K562 (cell line): ENCODE data around the gene PUS7L. TPM values are rescaled to one million over a fixed set of nuclear protein-coding genes. Genes with fewer than 3 reads are reported as not detected.

Experiments
- BMI1 ChIP-seq: fragments of 150-350 bp; IDR thresholded peaks from 2 replicates; pipeline ENCODE4 v1.6.1; 2014; ENCODE audit warnings: low read length
- CREB3 ChIP-seq: fragments of 450-650 bp; conservative IDR thresholded peaks from 2 replicates; pipeline ENCODE4 v1.6.1; 2016; ENCODE audit warnings: missing genetic modification characterization, low read depth, mild to moderate bottlenecking, missing compliant biosample characterization, moderate library complexity
- GABPA ChIP-seq: fragments of 200-800 bp; sonication (Bioruptor generic); conservative IDR thresholded peaks from 2 replicates; pipeline ENCODE4 v1.6.1; 2016; ENCODE audit warnings: low read depth, missing genetic modification characterization, missing compliant biosample characterization
- ILF3 ChIP-seq: fragments of 450-650 bp; IDR thresholded peaks from 2 replicates; pipeline ENCODE4 v1.6.1; 2018; ENCODE audit warnings: antibody characterized with exemption, mild to moderate bottlenecking, moderate library complexity, borderline replicate concordance
- KDM2B ChIP-seq: fragments of 250-450 bp; sonication (Bioruptor Pico); IDR thresholded peaks from 2 replicates; pipeline ENCODE4 v1.8.0; 2021; ENCODE audit warnings: mild to moderate bottlenecking, moderate library complexity
- MAFF ChIP-seq: IDR thresholded peaks from 2 replicates; pipeline ENCODE4 v1.6.1; 2012; ENCODE audit warnings: low read length, improper control_type of control experiment
- MLX ChIP-seq, 2 experiments: fragments of 450-650 bp in 1 of 2; sonication (generic) in 1 of 2; formaldehyde crosslinking; conservative IDR thresholded peaks; 2 replicates each; pipeline versions ENCODE4 v1.4.0 to v1.8.1; 2020 to 2022; ENCODE audit warnings: mild to moderate bottlenecking in 1 of 2, missing genetic modification reagents in 1 of 2
- NKRF ChIP-seq: fragments of 450-650 bp; IDR thresholded peaks from 2 replicates; pipeline ENCODE4 v1.6.1; 2016; ENCODE audit warnings: borderline replicate concordance
- NRF1 ChIP-seq, 2 experiments: fragments of 450-650 bp; IDR thresholded peaks in 1 of 2; conservative IDR thresholded peaks in 1 of 2; 2 replicates each; pipeline ENCODE4 v1.6.1; 2014; ENCODE audit warnings: mild to moderate bottlenecking in 2 of 2
- SMARCA4 ChIP-seq: fragments of 450-650 bp; IDR thresholded peaks from 2 replicates; pipeline ENCODE4 v1.6.1; 2016
- THRAP3 ChIP-seq: fragments of 450-650 bp; IDR thresholded peaks from 2 replicates; pipeline ENCODE4 v1.6.1; 2016; ENCODE audit warnings: mild to moderate bottlenecking, inconsistent platforms, borderline replicate concordance
- USF2 ChIP-seq: sonication (generic); formaldehyde crosslinking; IDR thresholded peaks from 2 replicates; pipeline ENCODE4 v1.5.0; 2020; ENCODE audit warnings: missing genetic modification reagents
- ZBTB11 ChIP-seq, 3 experiments: fragments of 200-800 bp in 1 of 3; fragments of 250-450 bp in 1 of 3; fragments of 450-650 bp in 1 of 3; sonication (Bioruptor Pico) in 1 of 3; sonication (Bioruptor generic) in 1 of 3; formaldehyde crosslinking in 1 of 3; IDR thresholded peaks; 2 replicates each; pipeline versions ENCODE4 v1.6.1 to v1.8.0; 2016 to 2022; ENCODE audit warnings: mild to moderate bottlenecking in 2 of 3, missing genetic modification characterization in 2 of 3, missing compliant biosample characterization in 1 of 3, moderate library complexity in 1 of 3
- ZNF174 ChIP-seq: fragments of 250-450 bp; sonication (Bioruptor Pico); IDR thresholded peaks from 2 replicates; pipeline ENCODE4 v1.4.0; 2020; ENCODE audit warnings: mild to moderate bottlenecking
- ZNF263 ChIP-seq: sonication (generic); formaldehyde crosslinking; IDR thresholded peaks from 2 replicates; pipeline ENCODE4 v1.8.0; 2022; ENCODE audit warnings: mild to moderate bottlenecking, missing genetic modification reagents, borderline replicate concordance
- polyA plus RNA-seq, 8 experiments: library from polyadenylated mRNA; depleted of rRNA in 4 of 8; stranded (reverse) in 5 of 8; unstranded in 3 of 8; fragments of >200 nt; fragmentation: Nextera tagmentation in 2 of 8; fragmentation: Illumina TruSeq in 1 of 8; extraction: Ambion mirVana in 2 of 8; extraction: Trizol in 1 of 8; gene quantifications; 2 replicates each; pipeline versions ENCODE4 v1.2.1 to v1.2.3, GENCODE V29; 2011 to 2014; ENCODE audit warnings: inconsistent platforms in 1 of 8, missing spikeins in 1 of 8
- total RNA-seq, 7 experiments: library from RNA; depleted of rRNA in 6 of 7; stranded (reverse); fragments of >200 nt in 6 of 7; fragmentation: Illumina TruSeq in 2 of 7; extraction: Trizol in 2 of 7; gene quantifications; 2 replicates each; pipeline versions ENCODE4 v1.2.1 to v1.2.3, GENCODE V29; 2011 to 2021; ENCODE audit warnings: low replicate concordance in 1 of 7
- TF ChIP-seq, protein P1 (sequence below): fragments of 250-450 bp; sonication (Bioruptor Pico); IDR thresholded peaks from 2 replicates; pipeline ENCODE4 v1.4.0; 2020; ENCODE audit warnings: mild to moderate bottlenecking, moderate library complexity

The PUS7L gene
- total and polyA plus RNA-seq, 9 of the 15 experiments (the other 6 are each of a cell fraction or from before 2014, with no cell fraction given): 10.8 to 53.3 (median 25.2) TPM

DNA sequence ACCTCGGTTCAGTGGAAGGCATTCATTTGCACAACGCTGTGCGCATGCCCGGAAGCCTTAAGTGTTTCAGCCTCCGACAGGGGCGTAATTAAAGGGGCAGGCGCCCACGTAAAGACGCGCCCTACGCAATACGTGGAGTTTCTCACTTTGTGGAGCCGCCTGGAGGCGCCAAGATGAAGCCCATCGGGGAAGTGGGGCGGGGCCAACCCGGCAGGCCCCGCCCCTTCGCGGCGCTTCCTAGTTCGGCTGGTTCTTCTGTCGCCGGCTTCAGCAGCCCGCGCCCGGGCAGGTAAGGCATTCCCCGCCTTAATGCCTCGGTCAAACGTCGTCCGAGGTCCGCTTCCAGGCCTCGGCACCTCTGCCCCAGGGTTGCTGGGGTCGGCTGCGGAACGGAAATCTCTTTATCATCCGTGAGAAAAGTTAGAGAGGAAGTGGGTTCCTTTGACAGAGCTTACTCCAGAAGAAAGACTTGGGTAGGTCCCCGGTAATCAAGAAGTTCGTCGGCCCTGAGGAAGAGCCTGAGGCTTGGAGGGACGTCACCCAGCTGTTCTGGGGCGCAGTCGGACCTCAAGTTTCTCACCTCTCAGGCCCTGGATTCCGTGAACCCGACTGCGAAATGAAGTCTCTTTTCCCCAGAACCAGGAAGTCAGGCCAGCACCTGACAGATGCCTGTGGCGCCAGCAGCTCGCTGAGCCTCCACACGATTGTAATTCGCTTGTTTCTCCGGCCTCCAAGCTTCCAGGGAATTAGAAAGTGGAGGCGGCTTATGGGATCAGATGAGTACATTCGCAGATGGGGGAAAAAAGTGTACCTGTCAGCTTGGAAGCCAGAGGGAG is at the start of gene PUS7L, which contains the start of gene IRAK4 (continued):
- TF ChIP-seq USF2 (no peak), KDM2B (CRISPR knock-in tag) (no peak), MLX (CRISPR knock-in tag; conservative IDR thresholded peaks at IDR 0.05) (no peak), NKRF (no peak), ZNF174 (no peak), GABPA (peak; percentile 47; the same call in 1 of the 2 replicates), ZNF263 (CRISPR knock-in tag) (no peak), BMI1 (no peak), MAFF (no peak), THRAP3 (no peak), ZBTB11 (CRISPR knock-in tag; IDR thresholded peaks at IDR 0.05) (peak in 1 of 3 experiments; percentile 49; a peak in 1 of 6 replicates), ILF3 (no peak), NRF1 (conservative IDR thresholded peaks at IDR 0.05 in 1 of 2, IDR thresholded peaks at IDR 0.05 in 1 of 2) (peak; percentile 92 to 94), CREB3 (tag) (no peak), SMARCA4 (0 out of 2 replicates have a peak, but pooled peaks have one; percentile 15)
- TF ChIP-seq, protein P1, sequence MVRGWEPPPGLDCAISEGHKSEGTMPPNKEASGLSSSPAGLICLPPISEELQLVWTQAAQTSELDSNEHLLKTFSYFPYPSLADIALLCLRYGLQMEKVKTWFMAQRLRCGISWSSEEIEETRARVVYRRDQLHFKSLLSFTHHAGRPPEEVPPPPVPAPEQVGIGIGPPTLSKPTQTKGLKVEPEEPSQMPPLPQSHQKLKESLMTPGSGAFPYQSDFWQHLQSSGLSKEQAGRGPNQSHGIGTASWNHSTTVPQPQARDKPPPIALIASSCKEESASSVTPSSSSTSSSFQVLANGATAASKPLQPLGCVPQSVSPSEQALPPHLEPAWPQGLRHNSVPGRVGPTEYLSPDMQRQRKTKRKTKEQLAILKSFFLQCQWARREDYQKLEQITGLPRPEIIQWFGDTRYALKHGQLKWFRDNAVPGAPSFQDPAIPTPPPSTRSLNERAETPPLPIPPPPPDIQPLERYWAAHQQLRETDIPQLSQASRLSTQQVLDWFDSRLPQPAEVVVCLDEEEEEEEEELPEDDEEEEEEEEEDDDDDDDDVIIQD (CRISPR knock-in tag): no peak
